SK-N-SH (cell line): ENCODE results near the gene MIP. TPM values are rescaled to one million over a fixed set of nuclear protein-coding genes. Genes with fewer than 3 reads are reported as not detected.

Experiments
- CTCF ChIA-PET: fragments of 300-600, 350-600 bp; formaldehyde crosslinking; extraction: SDS; loops from one replicate; lab custom pipeline; 2021; lab: Yijun Ruan, JAX
- POLR2A ChIA-PET: fragments of 350-600 bp; sonication (Branson Sonifier 250); formaldehyde crosslinking; extraction: SDS; loops from one replicate; lab custom pipeline; 2020; ENCODE audit warnings: antibody characterized with exemption, inconsistent platforms; lab: Yijun Ruan, JAX
- DNase-seq: peaks from one replicate; pipeline ENCODE4 v3.0.0; 2012
- H2AFZ ChIP-seq: fragments of 200-600 bp; sonication (generic); 2 replicates; pipeline ENCODE4 v1.8.1; 2016; ENCODE audit warnings: antibody characterized with exemption, mild to moderate bottlenecking, low read depth
- H3F3A ChIP-seq: fragments of 200-600 bp; sonication (generic); replicated peaks from 2 replicates; pipeline ENCODE3; 2016; ENCODE audit warnings: antibody characterized with exemption, mild to moderate bottlenecking; ENCODE audit not compliant: insufficient read depth
- H3K27ac ChIP-seq, 2 experiments: fragments of 200-500 bp in 1 of 2; fragments of 200-600 bp in 1 of 2; sonication (Bioruptor generic) in 1 of 2; sonication (generic), shearing (Covaris generic) in 1 of 2; 2 replicates each; pipeline versions ENCODE4 v1.5.1 to v1.6.1; 2014 to 2016; ENCODE audit warnings: low read depth in 2 of 2, inconsistent platforms in 1 of 2, low read length in 1 of 2, mild to moderate bottlenecking in 1 of 2, mixed read lengths in 1 of 2
- H3K27me3 ChIP-seq: fragments of 200-600 bp; sonication (generic), shearing (Covaris generic); 2 replicates; pipeline ENCODE4 v1.6.1; 2016; ENCODE audit warnings: mixed run types; ENCODE audit not compliant: insufficient read depth
- H3K36me3 ChIP-seq, 2 experiments: fragments of 200-500 bp in 1 of 2; fragments of 200-600 bp in 1 of 2; sonication (Bioruptor generic) in 1 of 2; sonication (generic) in 1 of 2; replicated peaks in 1 of 2; 2 replicates each; pipeline versions ENCODE3 to v1.5.1; 2014 to 2016; ENCODE audit warnings: low read length in 1 of 2, mild to moderate bottlenecking in 1 of 2; ENCODE audit not compliant: insufficient read depth in 2 of 2, control insufficient read depth in 1 of 2
- H3K4me1 ChIP-seq, 2 experiments: fragments of 200-500 bp in 1 of 2; fragments of 200-600 bp in 1 of 2; sonication (Bioruptor generic) in 1 of 2; sonication (generic), shearing (Covaris generic) in 1 of 2; 2 replicates each; pipeline versions ENCODE4 v1.5.1 to v1.6.1; 2014 to 2016; ENCODE audit warnings: low read depth in 1 of 2, low read length in 1 of 2, mixed run types in 1 of 2; ENCODE audit not compliant: insufficient read depth in 2 of 2, control insufficient read depth in 1 of 2
- H3K4me2 ChIP-seq: fragments of 200-600 bp; sonication (generic), shearing (Covaris generic); 2 replicates; pipeline ENCODE4 v1.6.1; 2017; ENCODE audit warnings: mixed run types
- H3K4me3 ChIP-seq, 2 experiments: fragments of 200-500 bp in 1 of 2; fragments of 200-600 bp in 1 of 2; sonication (Bioruptor generic) in 1 of 2; sonication (generic), shearing (Covaris generic) in 1 of 2; 2 replicates each; pipeline versions ENCODE4 v1.5.1 to v1.8.1; 2014 to 2016; ENCODE audit warnings: low read depth in 2 of 2, inconsistent platforms in 1 of 2, low read length in 1 of 2, mild to moderate bottlenecking in 1 of 2, mixed read lengths in 1 of 2, moderate library complexity in 1 of 2
- H3K79me2 ChIP-seq: fragments of 200-600 bp; sonication (generic); 2 replicates; pipeline ENCODE4 v1.8.1; 2017; ENCODE audit warnings: mild to moderate bottlenecking; ENCODE audit not compliant: insufficient read depth
- H3K9ac ChIP-seq: fragments of 200-600 bp; sonication (generic); 2 replicates; pipeline ENCODE4 v1.6.1; 2017; ENCODE audit warnings: mixed run types
- H3K9me2 ChIP-seq: fragments of 200-600 bp; sonication (generic); 2 replicates; pipeline ENCODE4 v1.6.1; 2017; ENCODE audit warnings: mixed run types
- H3K9me3 ChIP-seq: fragments of 200-600 bp; sonication (generic); 2 replicates; pipeline ENCODE4 v1.6.1; 2017; ENCODE audit warnings: mixed run types, mild to moderate bottlenecking, moderate library complexity
- H4K20me1 ChIP-seq: fragments of 200-600 bp; sonication (generic); 2 replicates; pipeline ENCODE4 v1.6.1; 2017; ENCODE audit warnings: mild to moderate bottlenecking, mixed run types; ENCODE audit not compliant: insufficient read depth
- CTCF ChIP-seq: fragments of 200-600 bp; sonication (generic); IDR thresholded peaks from 2 replicates; pipeline ENCODE4 v1.6.1; 2017; ENCODE audit warnings: antibody characterized with exemption, mild to moderate bottlenecking, moderate library complexity
- FOXJ3 ChIP-seq: sonication (generic); formaldehyde crosslinking; IDR thresholded peaks from 2 replicates; pipeline ENCODE4 v1.5.1; 2020; ENCODE audit warnings: mild to moderate bottlenecking, missing genetic modification reagents
- GABPA ChIP-seq: IDR thresholded peaks from 2 replicates; pipeline ENCODE4 v1.4.0; 2012; ENCODE audit warnings: low read depth, mild to moderate bottlenecking
- MXI1 ChIP-seq: IDR thresholded peaks from 2 replicates; pipeline ENCODE4 v1.6.1; 2012; ENCODE audit warnings: mild to moderate bottlenecking, low read depth, low read length, improper control_type of control experiment
- NFIC ChIP-seq: IDR thresholded peaks from 2 replicates; pipeline ENCODE4 v1.4.0; 2012; ENCODE audit warnings: borderline replicate concordance
- NRF1 ChIP-seq: IDR thresholded peaks from 2 replicates; pipeline ENCODE4 v1.6.1; 2012; ENCODE audit warnings: low read depth, mild to moderate bottlenecking, low read length
- PBX3 ChIP-seq: IDR thresholded peaks from 2 replicates; pipeline ENCODE4; 2012
- POLR2AphosphoS5 ChIP-seq: IDR thresholded peaks from 2 replicates; pipeline ENCODE4 v1.6.1; 2012; ENCODE audit warnings: low read depth, low read length
- SMC3 ChIP-seq: IDR thresholded peaks from 2 replicates; pipeline ENCODE4 v1.6.1; 2012; ENCODE audit warnings: low read depth, low read length, improper control_type of control experiment
- TCF12 ChIP-seq: IDR thresholded peaks from 2 replicates; pipeline ENCODE4 v1.4.0; 2012
- USF1 ChIP-seq: IDR thresholded peaks from 2 replicates; pipeline ENCODE4 v1.4.0; 2012; ENCODE audit warnings: low read depth, borderline replicate concordance
- USF2 ChIP-seq: fragments of 150-350 bp; IDR thresholded peaks from 2 replicates; pipeline ENCODE4 v1.6.1; 2017; ENCODE audit warnings: antibody characterized with exemption, low read length, low read depth, borderline replicate concordance
- YY1 ChIP-seq: IDR thresholded peaks from 2 replicates; pipeline ENCODE4 v1.4.0; 2012; ENCODE audit warnings: low read depth, mild to moderate bottlenecking
- WGBS: methylation state at CpG from one replicate; pipeline ENCODE4 v1.1.6; 2017; ENCODE audit warnings: low lambda C conversion rate; 5-methylcytosine and 5-hydroxymethylcytosine counted together
- polyA plus RNA-seq, 3 experiments: library from polyadenylated mRNA; depleted of rRNA; stranded (reverse); fragments of >200 nt; gene quantifications; 2 replicates each; pipeline ENCODE4 v1.2.3, GENCODE V29; 2012

Gene MIP
- polyA plus RNA-seq, 1 of the 3 experiments (the other 2 are of a cell fraction): not detected

GRCh38 chr12:56451147-56451546 lies 3.3 kb downstream of the MIP start:
- Histone ChIP-seq H3K4me3 (no peak overlapping the region), H2AFZ (no peak overlapping the region), H3K27me3 (no peaks in the 10 kb centered on the region), H4K20me1 (no peaks in the 10 kb centered on the region), H3K9ac (no peak overlapping the region), H3K9me3 (no peaks in the 10 kb centered on the region), H3K9me2 (no peaks in the 10 kb centered on the region), H3K4me1 (peaks cover 3 to 8% of the 10 kb centered on the region in 2 experiments; a peak in 3 of 4 replicates), H3K36me3 (no peaks in the 10 kb centered on the region), H3F3A (peaks cover 7% of the 10 kb centered on the region), H3K4me2 (no peak overlapping the region), H3K79me2 (peaks cover 19% of the 10 kb centered on the region; the same call in 1 of the 2 replicates), H3K27ac (no peak overlapping the region)
- no peak for DNase-seq
- 71% methylated on average over 5 of the region's 5 CpGs for WGBS
- ChIA-PET POLR2A (no interaction called here), CTCF (interaction anchor here (0.9 to 3.3 kb wide), 3 partner anchors 10 to 262 kb away, joined by 3 to 32 read pairs (median 11); partner anchors contain the start of gene SMARCC2)
- TF ChIP-seq FOXJ3 (CRISPR knock-in tag): no peak
- TF ChIP-seq USF2: no peak
- no peak for TF ChIP-seq POLR2AphosphoS5
- TF ChIP-seq GABPA: no peak
- TF ChIP-seq SMC3: no peak
- TF ChIP-seq NRF1: no peak
- no peak for TF ChIP-seq MXI1
- no peak for TF ChIP-seq TCF12
- TF ChIP-seq NFIC: no peak
- no peak for TF ChIP-seq USF1
- no peak for TF ChIP-seq PBX3
- TF ChIP-seq YY1: no peak

GRCh38 chr12:56450241-56450640 lies 4.2 kb downstream of the MIP start:
- Histone ChIP-seq H3K4me2 (no peak overlapping the region), H3K27me3 (no peaks in the 10 kb centered on the region), H3K4me3 (no peak overlapping the region), H3K36me3 (no peaks in the 10 kb centered on the region), H3K9ac (no peak overlapping the region), H2AFZ (no peak overlapping the region), H3K9me2 (no peaks in the 10 kb centered on the region), H3K79me2 (peaks cover 22% of the 10 kb centered on the region; the same call in 1 of the 2 replicates), H3F3A (peaks cover 7% of the 10 kb centered on the region), H3K9me3 (no peaks in the 10 kb centered on the region), H3K27ac (peak overlapping the region in 1 of 2 experiments; percentile 91; a peak in 1 of 4 replicates), H4K20me1 (no peaks in the 10 kb centered on the region), H3K4me1 (peaks cover 3 to 8% of the 10 kb centered on the region in 2 experiments; a peak in 3 of 4 replicates)
- CTCF ChIA-PET: interaction anchor here (1.0 to 3.3 kb wide), 3 partner anchors 14 to 261 kb away, joined by 3 to 32 read pairs (median 11); partner anchors contain the start of gene SMARCC2
- POLR2A ChIA-PET: no interaction called here
- TF ChIP-seq CTCF (no peak), PBX3 (no peak), MXI1 (no peak), NFIC (no peak)
- DNase-seq: peak; percentile 24
- WGBS: 84% methylated on average over 3 of the region's 3 CpGs
